ENCODE results near the gene ACKR1.

ACKR1 gene

DNA sequence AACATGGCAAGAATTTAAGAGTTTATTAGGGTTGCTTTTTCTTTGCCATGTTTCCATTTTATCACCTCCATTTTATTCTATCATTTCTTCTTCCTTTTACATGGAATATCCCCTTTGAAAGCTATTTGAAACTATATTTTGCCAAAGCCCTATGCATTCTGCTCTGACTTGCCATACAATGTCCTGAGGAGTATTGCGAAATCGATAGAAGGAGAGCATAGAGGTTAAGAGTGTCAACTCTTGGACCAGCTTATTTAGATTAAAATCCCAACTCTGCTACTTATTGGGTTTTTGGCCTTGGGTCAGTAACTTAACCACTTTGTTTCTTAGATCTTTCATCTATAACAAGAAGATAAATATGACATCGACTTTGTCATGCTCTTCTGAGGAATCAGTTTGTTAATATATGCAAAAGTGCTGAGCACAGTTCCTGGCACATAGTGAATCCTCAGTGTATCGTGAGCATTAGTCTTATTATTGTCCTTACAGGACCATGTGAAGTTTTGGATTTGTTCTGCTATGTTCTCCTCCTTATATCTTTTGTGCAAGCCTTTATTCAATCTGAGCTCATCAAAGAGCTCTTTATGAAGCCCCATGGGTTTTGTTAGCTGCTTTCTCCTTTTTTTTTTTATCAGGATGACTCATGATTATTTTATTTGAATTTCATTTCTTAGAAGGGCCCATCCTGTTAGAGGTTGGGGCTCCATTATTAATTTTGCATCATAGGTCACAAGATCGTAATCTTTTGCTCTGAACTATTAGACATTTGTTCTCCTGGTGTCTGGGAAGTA is 17.6 kb downstream of the ACKR1 start:
- DNase-seq (ENCODE audit: low spot score), result no peak

DNA sequence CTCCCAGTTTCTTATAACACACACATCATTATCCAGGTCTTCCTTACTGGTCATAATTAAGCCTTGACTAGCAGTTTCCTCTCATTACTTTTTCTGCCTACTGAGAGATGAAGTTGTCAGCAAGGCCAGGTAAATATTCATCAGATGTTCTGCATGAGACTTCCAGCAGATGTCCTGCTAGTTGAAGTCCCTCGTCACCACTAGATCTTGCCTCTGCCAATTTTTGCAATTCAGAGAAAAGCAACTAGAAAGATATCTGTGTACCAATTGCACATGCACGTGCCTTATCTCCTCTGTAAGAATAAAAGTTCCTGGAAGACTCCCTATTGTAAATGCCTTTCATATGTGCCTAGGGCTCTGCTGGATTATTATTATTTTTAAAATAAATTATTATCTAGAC is 18.3 kb downstream of the ACKR1 start:
- no peak for DNase-seq (ENCODE audit: low spot score)

GRCh38 chr1:159228554-159228953 is 23.9 kb downstream of the ACKR1 start:
- no peak for DNase-seq (ENCODE audit: low spot score)

DNA sequence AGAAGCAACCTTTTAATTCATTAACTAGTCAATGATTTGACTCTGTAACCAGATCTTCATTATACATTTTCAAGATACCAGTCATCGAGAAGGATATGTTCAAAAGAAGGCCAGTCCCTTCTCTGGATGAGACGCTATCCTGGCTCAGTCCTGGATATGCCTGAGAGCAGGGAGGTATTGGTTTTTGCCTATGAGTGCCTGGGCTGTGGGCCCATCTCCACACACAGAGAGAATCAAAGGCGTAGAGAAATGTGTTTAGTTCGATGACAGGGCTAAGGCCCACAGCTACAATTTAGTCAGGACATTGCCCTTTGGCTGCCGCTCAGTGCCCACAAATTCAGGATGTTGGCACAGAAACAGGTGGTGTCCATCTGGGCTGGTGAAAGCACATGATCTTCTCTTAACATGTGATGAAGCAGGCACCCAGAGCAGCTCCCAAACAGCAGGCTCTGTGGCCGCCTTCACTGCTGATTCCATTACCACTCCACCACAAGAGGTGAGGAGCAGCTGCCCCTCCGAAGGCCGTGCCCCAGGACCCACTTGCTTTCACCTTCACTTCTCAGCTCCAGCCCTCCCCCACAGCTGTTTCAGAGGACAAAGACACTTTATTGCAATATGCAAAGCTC is 24.7 kb downstream of the ACKR1 start:
- no peak for DNase-seq (ENCODE audit: low spot score)

DNA sequence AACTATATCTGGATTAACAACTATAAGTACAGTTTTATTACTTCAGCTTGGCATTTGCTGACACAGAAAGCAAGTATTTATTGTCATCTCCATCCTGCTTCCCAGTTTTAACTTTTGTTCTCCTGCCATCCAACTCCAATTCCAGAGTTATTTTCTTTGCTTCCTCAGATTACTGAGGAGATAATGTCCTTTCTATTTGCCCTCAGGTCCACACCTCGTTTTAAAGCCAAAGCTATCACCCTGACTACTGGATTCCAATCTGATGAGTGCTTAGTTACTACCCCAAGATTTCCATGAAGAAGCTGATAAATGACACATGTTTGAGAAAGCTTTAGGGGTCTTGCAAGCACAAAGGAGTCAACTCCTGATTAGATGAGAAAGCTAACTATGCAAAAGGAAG is 25.2 kb downstream of the ACKR1 start:
- no peak for DNase-seq (ENCODE audit: low spot score)

DNA sequence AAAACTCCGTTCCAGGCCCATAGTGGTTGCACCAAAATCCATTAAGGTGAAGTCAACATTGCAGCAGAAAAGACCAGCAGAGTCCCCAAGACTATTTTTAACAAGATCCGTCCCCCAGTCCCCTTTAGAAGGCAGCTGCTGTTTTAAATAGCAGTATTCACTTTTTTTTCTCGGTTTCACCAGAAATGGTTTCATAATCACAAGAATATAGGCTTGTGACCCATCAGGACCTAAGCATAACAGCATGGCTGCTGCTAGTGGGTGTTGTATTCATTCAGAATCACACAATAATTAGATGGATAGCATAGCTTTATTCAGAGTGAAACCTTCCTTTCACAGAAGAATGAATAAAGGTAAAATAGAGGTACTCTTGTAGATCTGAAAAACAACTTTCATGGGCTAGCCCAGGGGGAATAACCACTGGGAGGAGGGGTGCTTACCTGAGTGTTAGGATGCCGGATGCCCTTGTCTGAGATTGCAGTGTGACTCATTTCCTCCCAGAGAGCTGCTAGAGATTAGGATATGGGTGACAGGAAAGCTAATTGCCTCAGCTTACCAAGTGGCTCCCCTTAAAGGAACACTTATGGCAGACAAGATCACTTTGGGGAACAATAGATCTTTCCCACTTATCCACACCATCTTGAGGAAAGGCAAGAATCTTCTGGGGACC is 35.0 kb downstream of the ACKR1 start:
- DNase-seq (ENCODE audit: low spot score), result no peak

GRCh38 chr1:159247266-159247665 is 42.6 kb downstream of the ACKR1 start:
- no peak for DNase-seq (ENCODE audit: low spot score)

DNA sequence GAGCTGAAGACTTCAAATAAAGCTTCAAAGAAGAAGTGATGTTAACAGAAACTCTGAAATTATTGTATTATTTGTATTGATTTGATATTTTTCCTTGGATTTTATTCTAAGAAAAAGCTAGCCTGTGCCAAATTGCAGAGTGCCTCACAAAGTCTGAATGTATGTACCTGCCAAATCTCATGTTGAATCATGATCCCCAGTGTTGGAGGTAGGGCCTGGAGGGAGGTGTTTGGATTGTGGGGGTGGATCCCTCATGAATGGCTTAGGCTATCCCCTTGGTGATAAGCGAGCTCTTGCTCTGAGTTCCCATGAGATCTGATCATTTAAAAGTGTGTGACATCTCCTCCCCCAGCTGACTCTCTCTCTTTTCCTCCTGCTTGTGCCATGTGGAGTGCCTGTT is 43.6 kb downstream of the ACKR1 start:
- DNase-seq (ENCODE audit: low spot score), result no peak

GRCh38 chr1:159250638-159251216 is 46.1 kb downstream of the ACKR1 start:
- DNase-seq (ENCODE audit: low spot score), result no peak
